ENCODE data around the gene LETM1. TPM values are rescaled to one million over a fixed set of nuclear protein-coding genes. Genes with fewer than 3 reads are reported as not detected.

LETM1 gene
- total RNA-seq, result 10 to 100 TPM; 28.3 to 45.2 TPM

DNA sequence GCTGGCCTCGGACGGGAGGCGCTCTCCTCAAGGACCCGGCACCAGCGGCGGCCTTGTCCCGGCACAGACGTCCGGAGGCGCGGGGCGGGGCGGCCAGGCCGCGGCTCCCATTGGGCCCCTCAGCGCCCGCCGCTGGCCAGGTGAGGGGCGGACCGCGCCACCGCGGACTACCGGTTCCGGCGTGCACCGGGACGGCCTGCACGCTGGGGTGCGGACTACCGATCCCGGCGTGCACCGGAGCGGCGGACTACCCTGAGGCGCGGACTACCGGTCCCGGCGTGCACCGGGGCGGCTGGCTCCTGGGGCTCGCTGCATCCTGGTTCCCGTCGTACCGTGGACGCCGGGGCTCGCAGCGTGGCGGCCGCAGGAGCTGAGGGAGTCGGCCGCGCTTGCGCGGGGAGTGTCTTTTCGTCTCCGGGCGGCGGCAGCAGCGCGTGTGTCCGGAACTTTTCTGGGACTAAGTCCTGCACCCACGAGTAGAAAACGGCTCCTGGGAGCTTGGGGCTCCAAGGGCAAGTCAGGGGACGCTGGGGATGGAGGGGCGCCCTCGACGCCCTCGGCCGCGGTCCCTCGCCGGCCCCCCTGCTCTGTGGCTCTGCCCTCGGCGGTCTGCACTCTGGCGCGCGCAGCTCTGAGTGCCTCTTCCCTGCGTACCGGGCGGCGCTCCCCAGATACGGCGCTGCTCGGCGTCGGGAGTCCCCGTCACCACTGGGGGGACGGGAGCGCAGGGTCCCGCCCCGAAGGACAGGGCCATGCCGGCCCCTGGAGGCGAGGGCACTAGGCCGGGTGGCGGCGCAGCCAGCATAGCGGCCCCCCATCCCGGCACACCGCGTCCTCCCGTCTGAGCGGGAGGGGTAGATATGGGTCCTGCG is at the start of gene LETM1:
Gene LETM1 (minus strand): TSS at position 86 of the 872 bp plus-strand sequence. CDS start 206 bp downstream, outside the sequence.
- ATAC-seq, result peak; percentile 91 to 98
- Mint-ChIP-seq H3K9me3 (no peaks in the 10 kb centered on the region), H3K27ac (peak within 1 kb of the TSS; percentile 67 to 90), H3K36me3 (no peaks in the 10 kb centered on the region)
- DNase-seq (ENCODE audit: low spot score in 2 of 2), result peak; percentile 87 to 93

DNA sequence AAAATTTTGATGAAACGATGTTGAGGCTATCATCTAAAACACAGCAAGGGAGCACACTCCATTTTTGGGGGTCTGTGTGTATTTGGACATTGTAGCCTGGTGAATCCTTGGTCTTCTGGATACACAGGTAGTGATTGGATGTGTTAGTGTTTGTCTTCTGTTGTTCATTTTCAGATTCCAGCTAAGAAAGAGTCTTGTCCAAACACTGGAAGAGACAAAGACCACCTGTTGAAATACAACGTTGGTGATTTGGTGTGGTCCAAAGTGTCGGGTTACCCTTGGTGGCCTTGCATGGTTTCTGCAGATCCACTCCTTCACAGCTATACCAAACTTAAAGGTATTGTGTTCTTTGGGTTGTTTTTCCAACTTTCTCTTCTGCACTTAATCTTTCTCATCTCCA is 48.1 kb upstream of the LETM1 start:
- no peaks in the 10 kb centered on the region for H3K9me3 Mint-ChIP-seq
- peaks cover 29 to 57% of the 10 kb centered on the region in 2 donors for H3K36me3 Mint-ChIP-seq
- no peak for ATAC-seq
- no peak for DNase-seq (ENCODE audit: low spot score in 2 of 2)
- no peak overlapping the region for H3K27ac Mint-ChIP-seq

DNA sequence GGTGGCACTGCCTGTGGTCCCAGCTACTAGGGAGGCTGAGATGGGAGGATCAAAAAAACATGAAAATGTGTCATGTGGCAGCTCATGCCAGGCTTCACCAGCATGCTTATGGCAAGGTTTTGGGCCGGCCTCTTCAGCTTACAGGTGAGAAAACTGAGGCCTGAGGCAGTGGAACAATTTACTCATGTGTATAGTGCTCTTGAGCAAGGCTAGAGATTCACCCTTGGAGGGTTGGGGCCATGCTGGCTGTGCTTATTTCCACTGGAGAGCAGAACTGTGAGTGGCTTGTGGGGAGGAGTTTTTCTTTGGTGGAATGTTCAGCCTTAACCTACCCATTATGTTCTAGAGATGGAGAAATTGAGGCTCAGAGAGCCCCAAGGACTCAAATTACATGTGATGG is 47.1 kb upstream of the LETM1 start:
- peak in 1 of 2 donors; percentile 31 for ATAC-seq
- Mint-ChIP-seq H3K27ac (peak overlapping the region in 1 of 2 donors; percentile 33), H3K36me3 (peaks cover 28 to 53% of the 10 kb centered on the region in 2 donors), H3K9me3 (no peaks in the 10 kb centered on the region)
- DNase-seq (ENCODE audit: low spot score in 2 of 2), result no peak

DNA sequence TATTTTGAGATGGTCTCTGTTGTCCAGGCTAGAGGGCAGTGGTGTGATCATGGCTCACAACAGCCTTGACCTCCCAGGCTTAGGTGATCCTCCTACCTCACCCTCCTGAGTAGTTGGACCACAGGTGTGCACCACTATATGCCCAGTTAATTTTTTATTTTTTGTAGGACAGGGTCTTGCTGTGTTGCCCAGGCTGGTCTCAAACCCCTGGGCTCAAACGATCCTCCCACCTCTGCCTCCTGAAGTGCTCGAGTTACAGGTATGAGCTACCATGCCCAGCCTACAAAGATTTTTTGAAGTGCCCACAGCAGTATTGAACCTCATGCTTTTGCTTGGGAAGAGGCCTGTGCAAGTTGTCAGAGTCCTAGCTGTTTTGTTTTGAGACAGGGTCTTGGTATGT is 46.3 kb upstream of the LETM1 start:
- H3K9me3 Mint-ChIP-seq, result no peaks in the 10 kb centered on the region
- H3K36me3 Mint-ChIP-seq, result peaks cover 24 to 51% of the 10 kb centered on the region in 2 donors
- H3K27ac Mint-ChIP-seq, result no peak overlapping the region

DNA sequence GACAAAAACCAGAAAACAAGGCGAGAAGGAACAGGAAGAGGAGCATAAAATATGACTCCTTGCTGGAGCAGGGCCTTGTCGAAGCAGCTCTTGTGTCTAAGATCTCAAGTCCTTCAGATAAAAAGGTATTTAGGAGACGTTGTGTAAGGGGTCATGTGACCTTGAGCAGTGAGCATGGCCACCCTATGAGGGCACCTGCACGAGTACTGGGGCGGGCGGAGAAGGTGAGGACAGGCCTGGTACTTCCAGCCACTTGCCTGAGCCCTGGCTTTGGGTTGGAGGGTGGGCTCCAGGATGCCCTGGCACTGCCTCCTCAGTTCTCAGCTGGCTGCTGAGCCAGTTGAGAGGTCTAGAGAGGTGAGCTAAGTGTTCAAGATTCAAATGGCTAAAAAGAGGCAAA is 45.2 kb upstream of the LETM1 start:
- no peaks in the 10 kb centered on the region for H3K9me3 Mint-ChIP-seq
- peaks cover 24 to 45% of the 10 kb centered on the region in 2 donors for H3K36me3 Mint-ChIP-seq
- peak overlapping the region in 1 of 2 donors; percentile 53 for H3K27ac Mint-ChIP-seq
- ATAC-seq (no peak), DNase-seq (ENCODE audit: low spot score in 2 of 2) (no peak)

More for the DNA sequence above, 46.3 kb upstream of the LETM1 start:
- ATAC-seq (no peak), DNase-seq (ENCODE audit: low spot score in 2 of 2) (no peak)

DNA sequence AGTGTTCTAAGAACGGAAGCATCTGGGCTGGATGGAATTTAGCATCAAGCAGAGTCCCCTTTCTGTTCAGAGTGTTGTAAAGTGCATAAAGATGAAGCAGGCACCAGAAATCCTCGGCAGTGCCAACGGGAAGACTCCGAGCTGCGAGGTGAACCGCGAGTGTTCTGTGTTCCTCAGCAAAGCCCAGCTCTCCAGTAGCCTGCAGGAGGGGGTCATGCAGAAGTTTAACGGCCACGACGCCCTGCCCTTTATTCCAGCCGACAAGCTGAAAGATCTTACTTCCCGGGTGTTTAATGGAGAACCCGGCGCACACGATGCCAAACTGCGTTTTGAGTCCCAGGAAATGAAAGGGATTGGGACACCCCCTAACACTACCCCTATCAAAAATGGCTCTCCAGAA is 44.7 kb upstream of the LETM1 start:
- Mint-ChIP-seq H3K36me3 (peaks cover 24 to 45% of the 10 kb centered on the region in 2 donors), H3K9me3 (no peaks in the 10 kb centered on the region), H3K27ac (no peak overlapping the region)
- DNase-seq (ENCODE audit: low spot score in 2 of 2), result no peak
- ATAC-seq, result no peak

DNA sequence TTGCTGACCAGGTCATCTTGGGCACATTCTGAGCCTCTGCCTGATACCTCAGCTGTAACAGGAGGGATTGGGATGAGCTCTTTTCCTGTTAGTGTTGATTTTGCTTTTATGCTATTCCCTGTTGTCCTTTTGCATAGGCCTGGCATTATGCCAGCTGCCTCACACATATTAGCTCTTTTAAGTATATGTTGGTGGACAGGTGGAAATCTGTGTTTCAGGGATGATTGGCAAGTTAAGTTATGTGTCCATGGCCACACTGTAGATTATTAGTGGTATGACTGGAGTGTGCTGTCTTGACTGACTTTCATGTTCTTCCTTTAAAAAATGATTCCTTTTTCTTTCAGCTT is 44.1 kb upstream of the LETM1 start:
- no peak for ATAC-seq
- peaks cover 24 to 45% of the 10 kb centered on the region in 2 donors for H3K36me3 Mint-ChIP-seq

DNA sequence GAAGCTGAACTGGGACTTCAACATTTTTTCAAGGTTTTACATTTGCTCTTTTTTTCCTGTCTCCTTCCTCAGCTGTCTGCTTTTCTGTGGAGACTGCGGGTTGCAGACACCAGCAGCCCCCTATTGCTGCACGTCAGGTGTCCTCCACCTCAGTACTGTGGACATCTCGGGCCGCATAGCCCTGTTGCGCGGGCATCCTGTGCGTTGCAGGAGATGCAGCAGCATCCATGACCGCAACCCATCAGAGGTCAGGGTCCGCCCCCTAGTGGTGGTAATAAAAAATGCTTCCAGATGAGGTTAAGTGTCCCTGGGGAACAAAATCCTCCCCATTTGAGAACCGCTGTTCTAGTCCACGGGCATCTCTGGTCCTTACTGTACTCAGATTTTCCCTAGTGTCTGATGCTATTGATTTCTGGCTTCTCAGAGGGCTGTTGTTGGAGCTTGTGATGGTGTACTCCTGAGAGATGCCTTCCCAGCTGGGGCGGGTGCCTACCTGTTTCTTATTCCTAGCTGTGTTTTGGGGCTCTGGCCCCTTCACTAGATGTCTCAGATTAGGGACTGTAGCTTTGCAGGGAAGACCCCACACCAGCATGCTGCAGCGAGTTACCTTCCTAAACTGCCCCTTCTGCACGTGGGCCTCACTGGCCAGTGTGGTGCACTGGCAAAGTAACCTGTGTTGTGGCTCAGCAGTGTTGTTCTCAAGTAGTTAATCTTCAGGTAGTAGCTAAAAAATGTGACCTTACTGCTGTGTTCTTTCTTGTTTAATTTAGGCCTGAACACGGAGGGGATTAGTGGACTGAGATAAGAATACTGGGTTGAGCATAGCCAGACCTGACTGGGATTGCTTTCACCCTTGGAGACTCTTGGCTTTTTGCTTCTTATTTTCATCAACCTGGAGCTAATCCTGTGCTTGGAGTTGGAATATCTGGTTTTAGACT is 43.5 kb upstream of the LETM1 start:
- DNase-seq (ENCODE audit: low spot score in 2 of 2) (peak; percentile 62 to 76), ATAC-seq (peak; percentile 94 to 96)
- H3K9me3 Mint-ChIP-seq, result no peaks in the 10 kb centered on the region
- H3K36me3 Mint-ChIP-seq, result peaks cover 18 to 38% of the 10 kb centered on the region in 2 donors
- H3K27ac Mint-ChIP-seq, result peak overlapping the region in 1 of 2 donors; percentile 58

More for the DNA sequence above, 44.1 kb upstream of the LETM1 start:
- DNase-seq (ENCODE audit: low spot score in 2 of 2), result no peak
- Mint-ChIP-seq H3K9me3 (no peaks in the 10 kb centered on the region), H3K27ac (no peak overlapping the region)

DNA sequence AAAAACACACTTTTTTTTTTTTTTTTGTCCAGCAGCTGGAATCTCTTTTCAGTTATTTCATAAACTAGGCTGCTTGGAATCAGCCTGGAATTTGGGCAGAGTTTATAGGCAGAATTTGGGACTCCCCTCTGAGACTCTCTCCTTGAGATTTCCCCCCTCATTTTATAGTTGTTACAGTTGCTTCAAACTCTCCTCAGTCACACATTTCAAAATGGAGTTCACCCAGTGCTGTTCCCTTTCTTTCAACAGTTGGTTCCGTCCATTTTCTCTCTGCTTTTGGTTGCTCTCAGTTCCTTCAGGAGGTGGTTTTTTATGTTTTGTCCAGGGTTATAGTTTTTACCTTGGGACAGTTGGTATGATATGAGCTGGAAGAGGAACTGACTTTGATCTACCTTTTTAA is 42.7 kb upstream of the LETM1 start:
- no peaks in the 10 kb centered on the region for H3K9me3 Mint-ChIP-seq
- H3K36me3 Mint-ChIP-seq, result peaks cover 16 to 31% of the 10 kb centered on the region in 2 donors
- DNase-seq (ENCODE audit: low spot score in 2 of 2) (no peak), ATAC-seq (no peak)
- no peak overlapping the region for H3K27ac Mint-ChIP-seq

DNA sequence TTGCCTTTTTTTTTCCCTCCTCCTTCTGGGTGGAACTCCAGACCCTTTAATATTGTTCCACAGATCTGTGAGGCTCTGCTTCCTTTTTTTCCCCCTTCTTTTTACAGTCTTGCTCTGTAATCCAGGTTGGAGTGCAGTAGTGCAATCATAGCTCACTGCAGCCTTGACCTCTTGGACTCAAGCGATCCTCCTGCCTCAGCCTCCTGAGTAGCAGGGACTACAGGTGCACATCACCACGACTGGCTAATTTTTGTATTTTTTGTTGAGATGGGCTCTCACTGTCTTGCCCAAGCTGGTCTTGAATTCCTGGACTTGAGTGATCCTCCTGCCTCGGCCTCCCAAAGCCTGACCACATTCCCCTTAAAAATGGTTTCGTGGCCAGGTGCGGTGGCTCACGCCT is 42.1 kb upstream of the LETM1 start:
- DNase-seq (ENCODE audit: low spot score in 2 of 2), result no peak
- no peak for ATAC-seq
- Mint-ChIP-seq H3K9me3 (no peaks in the 10 kb centered on the region), H3K27ac (peak overlapping the region in 1 of 2 donors; percentile 85), H3K36me3 (peaks cover 10 to 24% of the 10 kb centered on the region in 2 donors)

DNA sequence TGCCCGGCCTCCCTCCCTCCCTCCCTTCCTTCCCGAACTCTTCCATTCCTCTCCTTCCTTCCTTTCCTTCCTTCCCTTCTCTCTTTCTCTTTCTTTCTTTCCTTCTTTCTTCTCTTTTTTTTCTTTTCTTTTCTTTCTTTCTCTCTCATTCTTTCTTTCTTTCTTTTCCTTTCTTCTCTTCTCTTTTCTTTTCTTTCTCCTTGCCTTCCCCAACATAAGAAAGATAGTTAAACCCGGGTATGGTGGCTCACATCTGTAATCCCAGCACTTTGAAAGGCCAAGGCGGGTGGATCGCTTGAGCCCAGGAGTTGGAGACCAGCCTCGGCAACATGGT is 40.7 kb upstream of the LETM1 start:
- Mint-ChIP-seq H3K36me3 (peaks cover 8 to 21% of the 10 kb centered on the region in 2 donors), H3K27ac (peak overlapping the region in 1 of 2 donors; percentile 32), H3K9me3 (no peaks in the 10 kb centered on the region)
- no peak for ATAC-seq
- DNase-seq (ENCODE audit: low spot score in 2 of 2), result no peak

DNA sequence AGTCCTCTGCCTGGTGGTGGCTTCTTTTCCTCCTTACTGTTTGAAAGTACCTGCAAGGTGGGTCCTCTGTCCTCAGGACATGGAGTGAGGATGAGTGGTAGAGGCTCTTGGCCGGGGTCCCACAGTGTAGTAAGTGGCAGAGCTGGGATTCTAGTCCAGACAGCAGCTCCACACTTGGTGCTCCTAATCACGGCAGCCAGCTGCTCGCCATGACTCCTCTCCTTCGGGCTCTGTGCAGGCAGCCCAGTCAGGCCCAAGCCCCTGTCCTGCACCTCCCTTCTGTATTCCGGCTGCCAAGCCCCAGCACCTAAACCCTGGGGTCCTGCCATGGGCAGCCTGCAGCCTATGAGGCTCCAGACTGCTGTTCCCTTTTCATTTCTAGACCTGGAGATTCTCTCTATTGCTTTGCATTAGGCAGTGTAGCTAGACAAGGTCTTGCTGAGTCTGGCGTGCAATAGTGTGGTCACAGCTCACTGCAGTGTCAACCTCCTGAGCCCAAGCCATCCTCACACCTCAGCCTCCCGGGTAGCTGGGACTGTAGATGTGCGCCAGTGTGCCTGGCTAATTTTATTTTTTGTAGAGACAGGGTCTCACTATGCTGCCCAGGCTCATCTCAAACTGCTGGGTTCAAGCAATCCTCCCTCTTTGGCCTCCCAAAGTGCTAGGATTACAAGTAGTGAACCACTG is 40.2 kb upstream of the LETM1 start:
- H3K36me3 Mint-ChIP-seq, result peaks cover 7 to 20% of the 10 kb centered on the region in 2 donors
- no peaks in the 10 kb centered on the region for H3K9me3 Mint-ChIP-seq
- H3K27ac Mint-ChIP-seq, result no peak overlapping the region
- DNase-seq (ENCODE audit: low spot score in 2 of 2) (no peak), ATAC-seq (no peak)

DNA sequence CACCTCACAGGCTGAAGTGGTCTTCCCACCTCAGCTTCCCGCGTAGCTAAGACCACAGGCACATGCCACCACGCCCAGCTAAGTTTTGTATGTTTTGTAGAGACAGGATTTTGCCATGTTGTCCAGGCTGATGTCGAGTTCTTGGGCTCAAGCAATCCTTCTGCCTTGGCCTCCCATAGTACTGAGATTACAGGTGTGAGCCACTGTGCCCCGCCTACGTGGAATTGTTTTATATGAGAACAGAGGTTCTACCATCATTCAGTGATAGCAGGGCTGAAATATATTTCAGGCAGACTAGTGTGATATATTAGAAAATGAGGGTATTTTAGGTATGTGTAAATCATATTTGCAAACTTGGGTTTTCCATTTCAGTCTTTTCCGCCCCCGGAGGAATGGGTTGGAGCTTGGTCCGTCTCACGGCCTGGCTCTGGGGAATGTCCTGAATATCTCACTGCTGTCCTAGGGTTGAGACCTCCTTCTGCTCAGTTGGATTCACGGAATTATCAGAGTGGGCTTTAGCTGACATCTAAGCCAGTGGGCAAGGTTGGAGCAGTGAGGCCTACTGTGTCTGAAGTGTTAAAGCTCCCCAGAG is 35.1 kb upstream of the LETM1 start:
- no peak for DNase-seq (ENCODE audit: low spot score in 2 of 2)
- no peak overlapping the region for H3K27ac Mint-ChIP-seq
- no peak for ATAC-seq
- peaks cover 4 to 23% of the 10 kb centered on the region in 2 donors for H3K36me3 Mint-ChIP-seq
- H3K9me3 Mint-ChIP-seq, result no peaks in the 10 kb centered on the region

DNA sequence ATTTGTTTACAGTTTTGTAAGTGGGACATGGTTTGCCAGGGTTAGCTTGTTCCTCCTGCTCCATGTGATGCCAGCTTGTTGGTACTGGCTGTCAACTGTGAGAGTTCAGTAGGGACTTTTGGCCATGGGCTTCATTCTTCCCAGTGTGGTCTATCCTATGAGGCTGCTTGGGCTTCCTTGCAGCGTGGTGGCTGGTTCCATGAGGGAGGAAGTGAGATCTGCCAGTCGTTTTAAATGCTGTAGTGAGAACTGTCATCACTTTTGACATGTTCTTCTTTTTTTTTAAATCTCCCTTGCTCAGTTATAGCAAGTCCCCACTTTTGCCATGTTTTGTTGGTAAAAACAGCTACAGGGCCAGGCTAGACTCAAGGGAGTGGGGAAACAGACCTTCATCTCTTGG is 31.1 kb upstream of the LETM1 start:
- no peak for DNase-seq (ENCODE audit: low spot score in 2 of 2)
- H3K36me3 Mint-ChIP-seq, result peaks cover 4 to 23% of the 10 kb centered on the region in 2 donors
- H3K27ac Mint-ChIP-seq, result no peak overlapping the region
- no peaks in the 10 kb centered on the region for H3K9me3 Mint-ChIP-seq
- ATAC-seq, result no peak

DNA sequence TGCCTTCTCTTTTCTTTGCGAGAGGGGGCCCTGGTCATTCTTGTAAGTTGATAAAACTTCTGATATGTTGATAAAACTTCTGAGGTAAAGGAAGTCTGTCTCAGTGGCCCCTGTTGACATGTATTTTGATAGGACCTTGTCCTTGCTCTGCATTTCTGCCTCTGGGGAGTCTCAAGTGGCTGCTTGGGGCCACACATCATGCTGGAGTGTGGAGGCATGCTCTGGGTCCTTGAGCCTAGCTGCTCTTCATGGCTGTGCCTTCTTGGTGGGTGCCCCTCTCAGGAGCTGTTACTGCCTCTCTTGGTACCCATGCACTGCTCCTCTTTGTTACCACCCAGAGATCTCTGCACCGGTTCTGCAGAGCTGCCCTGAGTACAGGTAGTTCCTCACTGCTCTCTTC is 29.5 kb upstream of the LETM1 start:
- no peak for DNase-seq (ENCODE audit: low spot score in 2 of 2)
- Mint-ChIP-seq H3K36me3 (peaks cover 4 to 25% of the 10 kb centered on the region in 2 donors), H3K9me3 (no peaks in the 10 kb centered on the region), H3K27ac (no peak overlapping the region)
- no peak for ATAC-seq

DNA sequence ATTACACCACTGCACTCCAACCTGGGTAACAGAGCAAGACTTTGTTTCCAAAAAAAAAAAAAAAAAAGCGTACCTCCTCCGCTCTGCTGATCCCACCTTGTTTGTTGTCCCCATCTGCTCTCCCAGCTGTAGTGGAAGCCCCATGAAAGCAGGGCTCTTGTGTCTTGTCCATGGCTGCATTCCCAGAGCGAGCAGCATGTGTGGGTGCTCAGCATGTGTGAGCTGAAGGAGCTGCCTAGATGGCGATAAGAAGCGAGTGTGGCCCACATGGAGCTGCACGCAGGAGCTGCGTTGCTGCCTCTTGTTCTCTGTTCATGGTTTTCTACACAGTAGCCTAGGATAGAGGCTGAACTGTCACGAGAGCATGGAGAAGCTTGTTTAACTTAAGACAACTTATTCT is 27.6 kb upstream of the LETM1 start:
- H3K9me3 Mint-ChIP-seq, result no peaks in the 10 kb centered on the region
- ATAC-seq, result no peak

More for the DNA sequence above, 27.6 kb upstream of the LETM1 start:
- H3K27ac Mint-ChIP-seq, result no peak overlapping the region
- H3K36me3 Mint-ChIP-seq, result peaks cover 4 to 18% of the 10 kb centered on the region in 2 donors
- no peak for DNase-seq (ENCODE audit: low spot score in 2 of 2)
